HT1080 (cell line): Measurements from ENCODE around the gene SLC22A2. TPM values are rescaled to one million over a fixed set of nuclear protein-coding genes. Genes with fewer than 3 reads are reported as not detected.
"Not testable (repeated sequence)": the region's sequence is repeated elsewhere in the genome, so short reads cannot be mapped to it uniquely, and the experiment has no call there.

Experiments
- DNase-seq: peaks from one replicate; pipeline ENCODE4 v3.0.0-alpha.2; 2015; ENCODE audit warnings: low read depth
- total RNA-seq: library from RNA; depleted of rRNA; stranded (reverse); fragments of >200 nt; shearing (Covaris generic); gene quantifications from 2 replicates; pipeline ENCODE4 v1.2.3, GENCODE V29; 2014

The SLC22A2 gene
- total RNA-seq, 1 experiment from 2014 or later: not detected

GRCh38 chr6:160252073-160252813 is 6.4 kb downstream of the SLC22A2 start:
- DNase-seq: no peak

- no peak for DNase-seq
Measured at GRCh38 chr6:160249671-160250070, 8.9 kb downstream of the SLC22A2 start.

GRCh38 chr6:160248538-160248937 is 10.1 kb downstream of the SLC22A2 start:
- peak; percentile 65 for DNase-seq

- DNase-seq: no peak
Measured at GRCh38 chr6:160247457-160247883, 11.2 kb downstream of the SLC22A2 start.

- no peak for DNase-seq
Measured at GRCh38 chr6:160240691-160241084, 17.9 kb downstream of the SLC22A2 start.

- no peak for DNase-seq
Measured at GRCh38 chr6:160239929-160240690, 18.5 kb downstream of the SLC22A2 start.

- peak; percentile 90 for DNase-seq
Measured at GRCh38 chr6:160238761-160239751, 19.6 kb downstream of the SLC22A2 start.

- DNase-seq: no peak
Measured at GRCh38 chr6:160238278-160238711, 20.3 kb downstream of the SLC22A2 start.

GRCh38 chr6:160237597-160238275 is 20.9 kb downstream of the SLC22A2 start:
- DNase-seq: peak; percentile 81

GRCh38 chr6:160236235-160236872 is 22.3 kb downstream of the SLC22A2 start:
- peak; percentile 10 for DNase-seq

GRCh38 chr6:160233950-160234640 is 24.5 kb downstream of the SLC22A2 start:
- DNase-seq: not testable (repeated sequence)

GRCh38 chr6:160227769-160228161 is 30.9 kb downstream of the SLC22A2 start:
- DNase-seq: no peak

- DNase-seq: no peak
Measured at GRCh38 chr6:160227038-160227768, 31.4 kb downstream of the SLC22A2 start.

GRCh38 chr6:160226118-160226591 is 32.5 kb downstream of the SLC22A2 start:
- DNase-seq: peak; percentile 2

- DNase-seq: no peak
Measured at GRCh38 chr6:160224639-160225237, 33.9 kb downstream of the SLC22A2 start.

GRCh38 chr6:160222491-160222890 is 36.1 kb downstream of the SLC22A2 start:
- DNase-seq: no peak

GRCh38 chr6:160221918-160222317 is 36.7 kb downstream of the SLC22A2 start:
- no peak for DNase-seq

GRCh38 chr6:160221423-160221822 is 37.2 kb downstream of the SLC22A2 start:
- DNase-seq: peak; percentile 40
